ENCODE results near the gene SCN9A. TPM values are rescaled to one million over a fixed set of nuclear protein-coding genes. Genes with fewer than 3 reads are reported as not detected.

Gene SCN9A
- total and polyA plus RNA-seq, 10 of the 15 experiments (the other 5 are each of a cell fraction or from before 2014, with no cell fraction given) = 0.04 to 0.08 (median 0.08) TPM; not detected in 7

- Histone ChIP-seq H3K36me3 (ENCODE audit: control insufficient read depth in 2 of 2, insufficient read depth in 2 of 2, low read length in 1 of 2) (no peaks in the 10 kb centered on the region), H3K4me2 (ENCODE audit: control insufficient read depth, insufficient read depth) (no peak overlapping the region), H3K9ac (ENCODE audit: control insufficient read depth, insufficient read depth, low read length) (no peak overlapping the region), H3K27ac (ENCODE audit: control insufficient read depth, insufficient read depth) (no peak overlapping the region), H3K4me1 (ENCODE audit: control insufficient read depth, insufficient read depth, low read length) (no peaks in the 10 kb centered on the region), H4K20me1 (ENCODE audit: control insufficient read depth, insufficient read depth) (no peaks in the 10 kb centered on the region), H3K79me2 (ENCODE audit: control insufficient read depth, insufficient read depth, low read length) (no peaks in the 10 kb centered on the region), H2AFZ (ENCODE audit: control insufficient read depth, low read depth, low read length) (no peak overlapping the region), H3K27me3 (replicated peaks in 1 of 2; ENCODE audit: control insufficient read depth in 2 of 2, insufficient read depth in 2 of 2, low read length in 1 of 2) (no peaks in the 10 kb centered on the region), H3K9me3 (replicated peaks; ENCODE audit: control insufficient read depth, insufficient read depth, low read length) (no peaks in the 10 kb centered on the region), H3K4me3 (no peak overlapping the region)
- ATAC-seq = no peak
- BruUV-seq (replicated peaks) = no TSS peak
- intact Hi-C loops (cut with micrococcal nuclease; ENCODE audit: unreplicated experiment) (no loop called here), in situ Hi-C loops (cut with MboI) (no loop called here)
- CTCF ChIA-PET = interaction anchor here (0.5 to 0.8 kb wide), 2 partner anchors 963 to 1239 kb away, joined by 3 read pairs; no protein-coding TSS in a partner anchor
- FAIRE-seq = no peak
- POLR2A ChIA-PET = no interaction called here
- SMC1A ChIA-PET (ENCODE audit: uncharacterized antibody, unreplicated experiment) = interaction anchor here (1.8 kb wide), 1 partner anchor 9 kb away, joined by 7 read pairs; no protein-coding TSS in a partner anchor
- TF ChIP-seq NR2F1 (conservative IDR thresholded peaks at IDR 0.05) = no peak
- TF ChIP-seq USF1 (IDR thresholded peaks at IDR 0.05; ENCODE audit: borderline replicate concordance, extremely low read length, insufficient read depth, low read depth, low read length) = no peak
- no peak for TF ChIP-seq ATF7 (IDR thresholded peaks at IDR 0.05; ENCODE audit: low read depth)
- TF ChIP-seq PRDM15 (CRISPR knock-in tag; IDR thresholded peaks at IDR 0.05) = no peak
- 43% methylated on average over 1 of the region's 1 CpG for WGBS (ENCODE audit: insufficient coverage, insufficient replicate concordance, low lambda C conversion rate, missing lambda C conversion rate)
- no peak for DNase-seq (ENCODE audit: low read depth, low spot score)
- RAD21 ChIA-PET (ENCODE audit: unreplicated experiment) = no interaction called here
Observed at GRCh38 chr2:166256896-166257295, 118.8 kb downstream of the SCN9A start.

Data from GM12878 (cell line).